ENCODE results near the gene CHSY1.

Gene CHSY1

GRCh38 chr15:101185770-101186169, 66.1 kb downstream of the CHSY1 start:
- DNase-seq = no peak

GRCh38 chr15:101185336-101185735, 66.5 kb downstream of the CHSY1 start:
- no peak for DNase-seq

GRCh38 chr15:101184830-101185229, 67.0 kb downstream of the CHSY1 start:
- DNase-seq = no peak

GRCh38 chr15:101183931-101184305, 67.9 kb downstream of the CHSY1 start:
- DNase-seq = no peak

GRCh38 chr15:101183226-101183930, 68.5 kb downstream of the CHSY1 start:
- no peak for DNase-seq

GRCh38 chr15:101182215-101182614, 69.6 kb downstream of the CHSY1 start:
- DNase-seq = no peak

- no peak for DNase-seq
These were observed 70.5 kb downstream of the CHSY1 start for GRCh38 chr15:101181349-101181748.

GRCh38 chr15:101180620-101181307, 71.1 kb downstream of the CHSY1 start:
- DNase-seq = no peak

GRCh38 chr15:101179341-101180153, 72.3 kb downstream of the CHSY1 start:
- no peak for DNase-seq

GRCh38 chr15:101178931-101179330, 72.9 kb downstream of the CHSY1 start:
- no peak for DNase-seq

- no peak for DNase-seq
These were observed 73.4 kb downstream of the CHSY1 start for GRCh38 chr15:101178479-101178878.

- no peak for DNase-seq
These were observed 74.0 kb downstream of the CHSY1 start for GRCh38 chr15:101177866-101178265.

GRCh38 chr15:101176625-101177024, 75.2 kb downstream of the CHSY1 start:
- DNase-seq = no peak

GRCh38 chr15:101175401-101175800, 76.4 kb downstream of the CHSY1 start:
- DNase-seq = no peak

GRCh38 chr15:101174152-101174920, 77.5 kb downstream of the CHSY1 start:
- DNase-seq = no peak

- no peak for DNase-seq
These were observed 78.4 kb downstream of the CHSY1 start for GRCh38 chr15:101173233-101174119.

- DNase-seq = no peak
These were observed 79.3 kb downstream of the CHSY1 start for GRCh38 chr15:101172501-101173071.

GRCh38 chr15:101171954-101172353, 79.9 kb downstream of the CHSY1 start:
- DNase-seq = no peak

GRCh38 chr15:101170568-101171350, 81.1 kb downstream of the CHSY1 start:
- no peak for DNase-seq

- no peak for DNase-seq
These were observed 82.3 kb downstream of the CHSY1 start for GRCh38 chr15:101169495-101170071.

Measured in activated CD4-positive, CD25-positive, alpha-beta regulatory T cell treated with anti-CD3 and anti-CD28 coated beads, Interleukin-2, amount 50 U/mL, for 72 hours (primary cell).